ENCODE data around the gene MBNL1.

MBNL1 gene

DNA sequence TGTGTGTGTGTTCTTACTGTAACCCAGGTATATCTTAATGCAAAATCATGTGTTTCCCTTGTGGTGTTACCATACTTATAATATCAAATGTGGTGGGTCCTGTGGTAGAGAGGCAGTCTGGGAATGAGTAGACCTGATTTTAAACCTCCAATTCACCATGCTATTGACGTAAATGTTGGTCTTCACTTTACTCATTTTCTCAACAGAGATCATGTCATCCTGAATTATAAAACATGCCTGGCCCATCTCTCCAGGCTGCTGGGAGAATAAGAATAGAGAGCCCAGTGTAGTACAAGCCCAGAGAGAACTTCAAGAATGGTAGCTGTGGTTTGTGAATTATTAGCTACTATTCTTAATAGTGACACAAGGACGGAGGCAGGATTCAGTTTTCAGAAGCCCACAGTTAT lies 88.1 kb downstream of the MBNL1 start:
- peak; percentile 52 for DNase-seq (ENCODE audit: extremely low read depth, insufficient read length)
- Histone ChIP-seq H3K27me3 (replicated peaks; ENCODE audit: control insufficient read depth, insufficient read depth, low read length) (no peaks in the 10 kb centered on the region), H3K4me3 (replicated peaks; ENCODE audit: low read depth, low read length) (no peak overlapping the region), H3K36me3 (ENCODE audit: control insufficient read depth, insufficient read depth, low read length) (no peaks in the 10 kb centered on the region; the same call in 1 of the 2 replicates)
- TF ChIP-seq, protein P1, sequence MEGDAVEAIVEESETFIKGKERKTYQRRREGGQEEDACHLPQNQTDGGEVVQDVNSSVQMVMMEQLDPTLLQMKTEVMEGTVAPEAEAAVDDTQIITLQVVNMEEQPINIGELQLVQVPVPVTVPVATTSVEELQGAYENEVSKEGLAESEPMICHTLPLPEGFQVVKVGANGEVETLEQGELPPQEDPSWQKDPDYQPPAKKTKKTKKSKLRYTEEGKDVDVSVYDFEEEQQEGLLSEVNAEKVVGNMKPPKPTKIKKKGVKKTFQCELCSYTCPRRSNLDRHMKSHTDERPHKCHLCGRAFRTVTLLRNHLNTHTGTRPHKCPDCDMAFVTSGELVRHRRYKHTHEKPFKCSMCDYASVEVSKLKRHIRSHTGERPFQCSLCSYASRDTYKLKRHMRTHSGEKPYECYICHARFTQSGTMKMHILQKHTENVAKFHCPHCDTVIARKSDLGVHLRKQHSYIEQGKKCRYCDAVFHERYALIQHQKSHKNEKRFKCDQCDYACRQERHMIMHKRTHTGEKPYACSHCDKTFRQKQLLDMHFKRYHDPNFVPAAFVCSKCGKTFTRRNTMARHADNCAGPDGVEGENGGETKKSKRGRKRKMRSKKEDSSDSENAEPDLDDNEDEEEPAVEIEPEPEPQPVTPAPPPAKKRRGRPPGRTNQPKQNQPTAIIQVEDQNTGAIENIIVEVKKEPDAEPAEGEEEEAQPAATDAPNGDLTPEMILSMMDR (IDR thresholded peaks at IDR 0.05; ENCODE audit: insufficient read depth, low read length, poor library complexity, severe bottlenecking) = no peak

DNA sequence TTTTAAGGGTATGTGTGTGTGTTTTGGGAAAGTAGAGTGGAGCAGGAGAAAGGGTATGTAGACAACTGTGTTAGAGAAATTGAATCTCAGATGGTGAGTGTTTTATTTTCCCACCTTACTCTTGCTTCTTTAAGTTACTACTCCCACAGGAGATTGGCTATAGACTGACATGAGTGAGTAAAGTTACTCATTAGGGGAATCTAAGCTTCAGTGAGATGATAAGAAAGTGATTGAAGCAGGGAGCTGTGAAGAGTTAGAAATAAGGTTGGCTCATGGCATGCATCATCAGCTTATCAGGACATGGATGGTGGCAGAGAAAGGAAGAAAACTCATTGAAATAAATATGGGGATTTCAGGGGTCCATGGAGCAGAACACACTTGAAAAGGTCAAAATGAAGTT lies 88.9 kb downstream of the MBNL1 start:
- no peak overlapping the region for H3K4me3 ChIP-seq (replicated peaks; ENCODE audit: low read depth, low read length)
- TF ChIP-seq, protein P1 (IDR thresholded peaks at IDR 0.05; ENCODE audit: insufficient read depth, low read length, poor library complexity, severe bottlenecking) = no peak
- H3K27me3 ChIP-seq (replicated peaks; ENCODE audit: control insufficient read depth, insufficient read depth, low read length) = no peaks in the 10 kb centered on the region
- H3K36me3 ChIP-seq (ENCODE audit: control insufficient read depth, insufficient read depth, low read length) = peaks cover 2% of the 10 kb centered on the region; the same call in 1 of the 2 replicates
- DNase-seq (ENCODE audit: extremely low read depth, insufficient read length) = no peak

DNA sequence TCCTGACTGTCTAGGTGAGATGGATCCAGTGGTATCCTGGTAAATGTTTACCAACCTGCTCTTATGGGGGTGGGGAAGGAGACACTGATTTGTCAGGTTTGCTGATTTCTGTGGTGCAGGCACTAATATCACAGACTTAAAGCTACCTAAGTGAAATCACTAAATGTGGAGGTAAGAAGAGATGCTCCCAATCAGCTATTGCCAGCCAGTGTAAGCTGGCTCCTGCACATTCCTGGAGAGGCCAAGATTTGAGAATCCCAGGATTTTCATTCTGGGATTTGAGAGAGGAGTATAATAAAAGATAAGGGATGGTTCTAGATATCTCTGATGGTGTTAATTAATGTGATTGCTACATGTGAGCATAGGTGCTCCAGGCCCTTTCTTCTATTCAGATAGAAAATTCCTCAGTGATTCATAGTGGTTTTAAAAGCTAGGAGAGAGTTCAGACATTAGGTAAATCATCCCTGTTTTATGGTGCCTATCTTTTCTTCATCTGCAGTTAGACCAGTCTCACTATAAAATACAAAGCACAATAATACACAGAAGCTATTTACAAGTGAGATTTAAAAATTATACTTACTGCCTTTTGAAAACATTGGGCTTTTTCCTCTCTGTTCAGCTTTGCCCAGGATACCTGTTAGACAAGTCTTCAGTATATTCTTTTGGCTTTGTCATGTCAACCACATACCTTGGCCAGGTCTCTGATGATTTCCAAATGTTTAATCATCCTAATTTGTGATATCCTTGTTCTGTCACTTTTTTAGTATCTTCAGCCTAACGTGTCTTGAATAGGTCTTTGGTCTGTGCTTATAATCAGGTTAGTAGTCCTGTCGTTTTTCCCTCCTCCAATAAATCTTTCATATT lies 90.9 kb downstream of the MBNL1 start:
- TF ChIP-seq, protein P1 (IDR thresholded peaks at IDR 0.05; ENCODE audit: insufficient read depth, low read length, poor library complexity, severe bottlenecking) = no peak

DNA sequence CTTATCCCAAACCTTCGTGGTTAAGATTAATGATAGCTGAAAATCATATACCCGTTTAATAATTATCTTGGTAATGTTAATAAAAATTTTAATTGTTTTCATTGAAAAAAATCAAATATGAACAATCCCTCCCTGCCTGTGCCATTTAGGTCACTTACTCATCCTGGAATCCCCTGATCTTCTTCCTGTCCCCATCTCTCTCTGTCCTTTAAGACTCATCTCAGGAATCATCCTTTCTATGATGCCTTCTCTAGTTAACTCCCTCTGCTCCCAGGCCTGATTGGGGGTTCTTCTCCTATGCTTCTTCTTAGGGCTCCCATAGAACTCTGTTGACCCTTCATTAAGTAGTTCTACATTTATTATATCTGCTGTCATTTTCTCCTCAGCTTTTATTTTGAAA lies 91.6 kb downstream of the MBNL1 start:
- no peaks in the 10 kb centered on the region for H3K27me3 ChIP-seq (replicated peaks; ENCODE audit: control insufficient read depth, insufficient read depth, low read length)
- no peak for DNase-seq (ENCODE audit: extremely low read depth, insufficient read length)
- H3K4me3 ChIP-seq (replicated peaks; ENCODE audit: low read depth, low read length) = no peak overlapping the region
- TF ChIP-seq, protein P1 (IDR thresholded peaks at IDR 0.05; ENCODE audit: insufficient read depth, low read length, poor library complexity, severe bottlenecking) = no peak
- peaks cover 2% of the 10 kb centered on the region; the same call in 1 of the 2 replicates for H3K36me3 ChIP-seq (ENCODE audit: control insufficient read depth, insufficient read depth, low read length)

More for the DNA sequence above, 90.9 kb downstream of the MBNL1 start:
- H3K27me3 ChIP-seq (replicated peaks; ENCODE audit: control insufficient read depth, insufficient read depth, low read length) = no peaks in the 10 kb centered on the region
- no peak for DNase-seq (ENCODE audit: extremely low read depth, insufficient read length)
- peaks cover 2% of the 10 kb centered on the region; the same call in 1 of the 2 replicates for H3K36me3 ChIP-seq (ENCODE audit: control insufficient read depth, insufficient read depth, low read length)
- no peak overlapping the region for H3K4me3 ChIP-seq (replicated peaks; ENCODE audit: low read depth, low read length)

DNA sequence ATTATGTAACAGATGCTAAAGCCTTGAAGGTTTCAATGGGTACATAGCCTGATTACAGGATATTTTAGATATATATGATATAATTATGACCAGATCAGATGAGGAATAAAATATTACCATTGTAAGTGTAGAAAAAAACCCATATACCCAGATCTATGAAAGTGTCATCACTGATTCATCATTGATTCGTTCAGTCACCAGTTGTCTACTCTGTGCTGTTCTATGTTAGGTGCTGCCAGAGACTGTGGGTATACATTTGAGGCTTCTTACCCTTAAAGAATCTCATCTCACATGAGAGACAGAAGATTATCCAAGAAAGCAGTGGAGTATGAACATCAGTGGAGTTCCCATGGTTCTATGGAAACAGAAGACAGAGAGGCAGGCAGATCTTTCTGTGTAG lies 92.2 kb downstream of the MBNL1 start:
- H3K36me3 ChIP-seq (ENCODE audit: control insufficient read depth, insufficient read depth, low read length) = peaks cover 2% of the 10 kb centered on the region; the same call in 1 of the 2 replicates
- TF ChIP-seq, protein P1 (IDR thresholded peaks at IDR 0.05; ENCODE audit: insufficient read depth, low read length, poor library complexity, severe bottlenecking) = no peak

More for the DNA sequence above, 92.2 kb downstream of the MBNL1 start:
- Histone ChIP-seq H3K4me3 (replicated peaks; ENCODE audit: low read depth, low read length) (no peak overlapping the region), H3K27me3 (replicated peaks; ENCODE audit: control insufficient read depth, insufficient read depth, low read length) (no peaks in the 10 kb centered on the region)
- DNase-seq (ENCODE audit: extremely low read depth, insufficient read length) = no peak
